CD8-positive, alpha-beta memory T cell (primary cell): ENCODE results near the gene GCK. TPM values are rescaled to one million over a fixed set of nuclear protein-coding genes. Genes with fewer than 3 reads are reported as not detected.

Experiments used
- CTCF ChIA-PET: fragments of 350-600 bp; sonication (Branson Sonifier 250); formaldehyde crosslinking; loops from one replicate; lab custom pipeline; 2021; ENCODE audit warnings: antibody characterized with exemption; lab: Charles Lee
- POLR2A ChIA-PET: fragments of 350-600 bp; sonication (Branson Sonifier 250); formaldehyde crosslinking; loops from one replicate; lab custom pipeline; 2021; ENCODE audit warnings: antibody characterized with exemption; lab: Charles Lee
- DNase-seq, 5 donors: peaks; one replicate each; pipeline versions ENCODE4 v3.0.0 to v3.0.0-alpha.2; 2020 to 2022; ENCODE audit warnings: mixed read lengths in 1 of 5
- H3K27ac ChIP-seq: one replicate; pipeline ENCODE4 v1.7.0; 2013; ENCODE audit warnings: low read depth, mild to moderate bottlenecking, low read length, moderate library complexity
- H3K27me3 ChIP-seq: 2 replicates; pipeline ENCODE4 v1.7.0; 2013; ENCODE audit warnings: low read length, mild to moderate bottlenecking; ENCODE audit not compliant: insufficient read depth, poor library complexity, severe bottlenecking
- H3K36me3 ChIP-seq: 2 replicates; pipeline ENCODE4 v1.7.0; 2013; ENCODE audit warnings: mild to moderate bottlenecking, low read length, moderate library complexity; ENCODE audit not compliant: insufficient read depth
- H3K4me1 ChIP-seq: 2 replicates; pipeline ENCODE4 v1.7.0; 2013; ENCODE audit warnings: mild to moderate bottlenecking, low read length, moderate library complexity; ENCODE audit not compliant: insufficient read depth
- H3K4me3 ChIP-seq: 2 replicates; pipeline ENCODE4 v1.7.0; 2013; ENCODE audit warnings: mild to moderate bottlenecking, low read length
- H3K9me3 ChIP-seq: 2 replicates; pipeline ENCODE4 v1.7.0; 2013; ENCODE audit warnings: mild to moderate bottlenecking, low read length
- H3K27ac Mint-ChIP-seq, 8 donors: one replicate each; pipeline ENCODE4 v1.8.0; 2020 to 2021; ENCODE audit warnings: mixed read lengths in 8 of 8, mild to moderate bottlenecking in 6 of 8, inconsistent platforms in 3 of 8, moderate library complexity in 3 of 8
- H3K27me3 Mint-ChIP-seq, 2 donors: one replicate each; pipeline ENCODE4 v1.8.0; 2020 to 2021; ENCODE audit warnings: mixed read lengths in 2 of 2, mild to moderate bottlenecking in 1 of 2, moderate library complexity in 1 of 2
- H3K36me3 Mint-ChIP-seq, 3 donors: one replicate each; pipeline ENCODE4 v1.8.0; 2020 to 2021; ENCODE audit warnings: mixed read lengths in 3 of 3, inconsistent platforms in 1 of 3, mild to moderate bottlenecking in 1 of 3
- H3K4me1 Mint-ChIP-seq, 3 donors: one replicate each; pipeline ENCODE4 v1.8.0; 2020 to 2021; ENCODE audit warnings: mixed read lengths in 3 of 3, inconsistent platforms in 1 of 3, mild to moderate bottlenecking in 1 of 3
- H3K4me3 Mint-ChIP-seq, 7 donors: one replicate each; pipeline ENCODE4 v1.8.0; 2020 to 2021; ENCODE audit warnings: mixed read lengths in 7 of 7, mild to moderate bottlenecking in 6 of 7, moderate library complexity in 4 of 7, inconsistent platforms in 2 of 7
- H3K9me3 Mint-ChIP-seq, 5 donors: one replicate each; pipeline ENCODE4 v1.8.0; 2020 to 2022; ENCODE audit warnings: mixed read lengths in 5 of 5, mild to moderate bottlenecking in 3 of 5, moderate library complexity in 2 of 5, inconsistent platforms in 1 of 5
- polyA plus RNA-seq: library from polyadenylated mRNA; unstranded; fragments of 300-500 nt; fragmentation: Illumina TruSeq; gene quantifications from one replicate; pipeline ENCODE4 v1.2.3, GENCODE V29; 2021
- total RNA-seq, 2 experiments: library from RNA; stranded (reverse); gene quantifications; one replicate each; pipeline ENCODE4 v1.2.3, GENCODE V29; 2021

Gene GCK
- total and polyA plus RNA-seq, 3 experiments from 2014 or later, result 0.46 to 1.8 (median 1.0) TPM

DNA sequence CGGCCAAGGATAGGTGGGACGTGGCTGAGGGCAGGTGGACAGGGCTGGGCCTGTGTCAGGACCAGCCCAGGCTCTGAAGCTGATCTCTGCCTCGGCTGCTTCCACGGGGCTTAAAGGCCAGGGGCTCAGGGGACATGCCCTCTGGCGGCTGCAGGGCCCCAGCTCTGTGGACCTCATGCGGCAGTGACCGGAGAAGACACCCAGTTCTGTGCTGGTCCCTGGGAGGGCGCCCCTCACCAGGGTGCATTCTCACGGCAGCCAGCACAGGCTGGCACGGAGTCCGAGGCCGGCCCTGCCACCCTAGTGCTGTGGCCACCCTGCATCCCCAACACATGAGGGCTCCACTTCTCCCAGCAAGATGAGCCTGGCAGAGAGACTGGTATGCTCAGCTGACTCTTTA is 41.8 kb upstream of the GCK start:
- H3K9me3 ChIP-seq, result no peaks in the 10 kb centered on the region
- no peaks in the 10 kb centered on the region for H3K9me3 Mint-ChIP-seq
- no peak overlapping the region for H3K4me3 Mint-ChIP-seq
- H3K27me3 Mint-ChIP-seq, result peaks cover 3 to 4% of the 10 kb centered on the region in 2 donors
- H3K4me1 Mint-ChIP-seq, result no peaks in the 10 kb centered on the region
- no peak for DNase-seq
- no peaks in the 10 kb centered on the region for H3K27me3 ChIP-seq
- H3K4me3 ChIP-seq, result no peak overlapping the region
- H3K36me3 Mint-ChIP-seq, result no peaks in the 10 kb centered on the region
- no peak overlapping the region for H3K27ac Mint-ChIP-seq
- ChIA-PET POLR2A (no interaction called here), CTCF (no interaction called here)
- H3K27ac ChIP-seq, result no peak overlapping the region
- H3K36me3 ChIP-seq, result no peaks in the 10 kb centered on the region
- no peaks in the 10 kb centered on the region for H3K4me1 ChIP-seq

GRCh38 chr7:44230286-44230685 is 41.0 kb upstream of the GCK start:
- POLR2A ChIA-PET, result no interaction called here
- CTCF ChIA-PET, result no interaction called here
- Mint-ChIP-seq H3K4me3 (no peak overlapping the region), H3K27me3 (peaks cover 5 to 9% of the 10 kb centered on the region in 2 donors), H3K9me3 (no peaks in the 10 kb centered on the region), H3K4me1 (no peaks in the 10 kb centered on the region), H3K27ac (no peak overlapping the region), H3K36me3 (no peaks in the 10 kb centered on the region)
- H3K27ac ChIP-seq, result no peak overlapping the region
- no peak overlapping the region for H3K4me3 ChIP-seq
- no peaks in the 10 kb centered on the region for H3K36me3 ChIP-seq
- no peaks in the 10 kb centered on the region for H3K4me1 ChIP-seq
- no peaks in the 10 kb centered on the region for H3K9me3 ChIP-seq
- no peak for DNase-seq
- no peaks in the 10 kb centered on the region for H3K27me3 ChIP-seq

- Histone ChIP-seq H3K27ac (no peak overlapping the region), H3K9me3 (no peaks in the 10 kb centered on the region), H3K36me3 (no peaks in the 10 kb centered on the region), H3K27me3 (no peaks in the 10 kb centered on the region), H3K4me3 (no peak overlapping the region), H3K4me1 (no peaks in the 10 kb centered on the region)
- ChIA-PET POLR2A (no interaction called here), CTCF (no interaction called here)
- Mint-ChIP-seq H3K4me1 (no peaks in the 10 kb centered on the region), H3K27me3 (peaks cover 5 to 9% of the 10 kb centered on the region in 2 donors), H3K9me3 (no peaks in the 10 kb centered on the region), H3K4me3 (no peak overlapping the region), H3K27ac (no peak overlapping the region), H3K36me3 (no peaks in the 10 kb centered on the region)
- DNase-seq, result no peak
Observed at GRCh38 chr7:44229546-44230105, 40.4 kb upstream of the GCK start.

GRCh38 chr7:44228571-44229350 is 39.5 kb upstream of the GCK start:
- ChIA-PET POLR2A (no interaction called here), CTCF (no interaction called here)
- Mint-ChIP-seq H3K4me1 (no peaks in the 10 kb centered on the region), H3K27ac (no peak overlapping the region), H3K36me3 (no peaks in the 10 kb centered on the region), H3K9me3 (no peaks in the 10 kb centered on the region), H3K27me3 (peaks cover 5 to 17% of the 10 kb centered on the region in 2 donors), H3K4me3 (no peak overlapping the region)
- H3K4me1 ChIP-seq, result no peaks in the 10 kb centered on the region
- H3K4me3 ChIP-seq, result no peak overlapping the region
- no peaks in the 10 kb centered on the region for H3K36me3 ChIP-seq
- no peak overlapping the region for H3K27ac ChIP-seq
- H3K27me3 ChIP-seq, result no peaks in the 10 kb centered on the region
- no peak for DNase-seq
- H3K9me3 ChIP-seq, result no peaks in the 10 kb centered on the region

DNA sequence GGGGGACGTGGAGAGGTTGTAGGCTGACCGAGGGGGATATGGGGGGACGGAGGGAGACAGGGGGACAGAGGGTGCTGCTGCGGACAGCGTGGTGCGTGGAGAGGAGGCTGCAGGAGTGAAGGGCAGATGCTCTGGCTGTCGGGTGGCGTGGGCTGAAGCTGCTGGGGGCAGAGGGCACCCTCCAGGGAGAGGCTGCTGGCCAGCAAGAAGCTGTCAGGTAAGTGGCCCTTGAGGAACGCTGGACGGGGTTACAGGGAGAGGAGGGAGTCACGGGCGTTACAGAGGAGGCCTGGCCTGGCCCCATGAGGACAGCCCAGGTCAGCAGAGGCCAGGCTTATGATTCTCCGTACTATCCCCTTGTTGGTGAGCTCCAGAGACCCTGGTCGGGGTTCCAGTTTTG is 38.7 kb upstream of the GCK start:
- Histone ChIP-seq H3K27ac (no peak overlapping the region), H3K36me3 (no peaks in the 10 kb centered on the region), H3K27me3 (no peaks in the 10 kb centered on the region), H3K4me1 (no peaks in the 10 kb centered on the region), H3K9me3 (no peaks in the 10 kb centered on the region), H3K4me3 (no peak overlapping the region)
- Mint-ChIP-seq H3K4me1 (no peaks in the 10 kb centered on the region), H3K36me3 (no peaks in the 10 kb centered on the region), H3K27me3 (peaks cover 5 to 19% of the 10 kb centered on the region in 2 donors), H3K9me3 (no peaks in the 10 kb centered on the region), H3K27ac (no peak overlapping the region), H3K4me3 (no peak overlapping the region)
- POLR2A ChIA-PET, result no interaction called here
- DNase-seq, result no peak
- CTCF ChIA-PET, result no interaction called here

GRCh38 chr7:44226396-44226753 is 37.1 kb upstream of the GCK start:
- Mint-ChIP-seq H3K36me3 (no peaks in the 10 kb centered on the region), H3K9me3 (no peaks in the 10 kb centered on the region), H3K27me3 (peaks cover 4 to 19% of the 10 kb centered on the region in 2 donors), H3K4me1 (no peaks in the 10 kb centered on the region), H3K4me3 (no peak overlapping the region), H3K27ac (no peak overlapping the region)
- Histone ChIP-seq H3K4me1 (no peaks in the 10 kb centered on the region), H3K27me3 (no peaks in the 10 kb centered on the region), H3K4me3 (no peak overlapping the region), H3K27ac (no peak overlapping the region), H3K36me3 (no peaks in the 10 kb centered on the region), H3K9me3 (no peaks in the 10 kb centered on the region)
- DNase-seq, result no peak
- POLR2A ChIA-PET, result no interaction called here
- CTCF ChIA-PET, result no interaction called here

DNA sequence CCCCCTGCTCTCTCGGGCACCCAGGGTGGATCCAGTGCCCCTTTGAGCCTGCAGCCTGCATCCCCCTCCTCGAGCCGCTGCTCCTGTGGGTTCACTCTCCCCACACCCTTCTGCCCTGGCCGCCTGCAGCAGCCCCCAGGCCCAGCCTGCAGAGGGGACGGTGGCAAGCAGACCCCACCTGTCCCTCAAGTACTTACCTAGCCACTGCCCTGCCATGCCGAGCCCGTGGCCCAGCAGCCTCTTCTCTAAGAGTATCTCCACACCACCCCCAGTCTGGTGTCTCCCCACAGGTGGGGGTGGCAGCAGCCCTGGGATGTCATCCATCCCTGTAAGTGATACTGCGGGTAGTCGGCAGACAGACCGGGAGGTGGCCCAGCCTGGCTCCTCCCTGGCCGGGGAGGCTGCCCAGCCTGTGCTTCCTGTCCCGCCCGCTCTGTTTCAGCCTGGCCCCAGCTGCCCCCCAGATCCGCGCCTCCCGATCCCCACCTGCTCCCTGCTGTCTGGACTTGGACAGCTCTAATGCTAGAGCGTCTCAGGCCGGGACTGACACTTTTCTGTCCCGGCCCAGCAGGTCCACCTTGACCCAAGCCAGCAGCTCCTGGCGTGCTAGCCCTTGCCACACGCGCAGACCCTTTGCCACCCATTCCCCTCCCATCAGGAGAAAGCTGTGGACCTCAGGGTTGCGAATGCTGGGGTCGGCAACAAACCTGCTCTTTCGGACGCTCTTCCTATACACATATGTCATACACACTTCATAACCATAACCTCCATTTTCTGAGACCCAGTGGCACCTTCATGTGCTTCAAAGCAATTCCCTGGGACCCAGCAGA is 36.5 kb upstream of the GCK start:
- Mint-ChIP-seq H3K27me3 (peaks cover 4 to 19% of the 10 kb centered on the region in 2 donors), H3K36me3 (no peaks in the 10 kb centered on the region), H3K9me3 (no peaks in the 10 kb centered on the region), H3K27ac (no peak overlapping the region), H3K4me1 (no peaks in the 10 kb centered on the region), H3K4me3 (no peak overlapping the region)
- Histone ChIP-seq H3K9me3 (no peaks in the 10 kb centered on the region), H3K4me3 (no peak overlapping the region), H3K4me1 (no peaks in the 10 kb centered on the region), H3K27me3 (no peaks in the 10 kb centered on the region), H3K36me3 (no peaks in the 10 kb centered on the region), H3K27ac (no peak overlapping the region)
- POLR2A ChIA-PET, result no interaction called here
- no peak for DNase-seq
- CTCF ChIA-PET, result interaction anchor here (1.0 kb wide), 1 partner anchor 15 kb away, joined by 3 read pairs; no protein-coding TSS in a partner anchor

GRCh38 chr7:44224974-44225565 is 35.8 kb upstream of the GCK start:
- H3K9me3 Mint-ChIP-seq, result no peaks in the 10 kb centered on the region
- CTCF ChIA-PET, result interaction anchor here (1.0 kb wide), 1 partner anchor 16 kb away, joined by 3 read pairs; no protein-coding TSS in a partner anchor
- H3K27me3 ChIP-seq, result no peaks in the 10 kb centered on the region

More at GRCh38 chr7:44224974-44225565, 35.8 kb upstream of the GCK start:
- no peaks in the 10 kb centered on the region for H3K4me1 Mint-ChIP-seq
- H3K9me3 ChIP-seq, result no peaks in the 10 kb centered on the region
- H3K27ac ChIP-seq, result no peak overlapping the region
- no peaks in the 10 kb centered on the region for H3K36me3 ChIP-seq
- no peak overlapping the region for H3K4me3 ChIP-seq
- H3K4me3 Mint-ChIP-seq, result no peak overlapping the region
- H3K27me3 Mint-ChIP-seq, result peaks cover 4 to 19% of the 10 kb centered on the region in 2 donors
- peak overlapping the region in 1 of 8 donors; percentile 43 for H3K27ac Mint-ChIP-seq
- POLR2A ChIA-PET, result no interaction called here
- no peak for DNase-seq
- no peaks in the 10 kb centered on the region for H3K36me3 Mint-ChIP-seq
- H3K4me1 ChIP-seq, result no peaks in the 10 kb centered on the region
